GM18508 (cell line): ENCODE data around the gene MMP25.
"Not testable (repeated sequence)": the region's sequence is repeated elsewhere in the genome, so short reads cannot be mapped to it uniquely, and the experiment has no call there.

Experiments used
- ATAC-seq: cut with Tn5 transposase; IDR thresholded peaks from one replicate; pipeline ENCODE4 v1.9.1; 2021; ENCODE audit warnings: moderate number of reproducible peaks; ENCODE audit not compliant: insufficient read depth, unreplicated experiment

MMP25 gene

DNA sequence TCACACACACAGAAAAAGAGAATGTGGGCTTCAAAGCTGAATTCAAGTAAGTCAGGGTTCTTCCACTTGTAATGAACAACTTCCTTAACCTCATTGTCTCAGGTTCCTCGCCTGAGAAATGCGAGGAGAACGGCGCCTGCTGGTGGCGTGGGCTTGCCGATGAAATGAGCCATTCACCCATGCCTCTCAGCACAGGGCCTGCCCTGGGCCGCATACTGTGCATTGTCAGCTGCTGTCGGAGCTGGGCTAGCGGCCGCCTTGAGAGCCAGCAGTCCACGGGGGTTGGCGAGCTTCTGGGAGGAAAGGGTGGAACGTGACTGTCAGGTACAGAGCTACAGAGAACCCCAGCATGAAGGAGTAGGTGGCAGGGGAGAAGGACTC, 7.0 kb downstream of the MMP25 start:
- not testable (repeated sequence) for ATAC-seq

DNA sequence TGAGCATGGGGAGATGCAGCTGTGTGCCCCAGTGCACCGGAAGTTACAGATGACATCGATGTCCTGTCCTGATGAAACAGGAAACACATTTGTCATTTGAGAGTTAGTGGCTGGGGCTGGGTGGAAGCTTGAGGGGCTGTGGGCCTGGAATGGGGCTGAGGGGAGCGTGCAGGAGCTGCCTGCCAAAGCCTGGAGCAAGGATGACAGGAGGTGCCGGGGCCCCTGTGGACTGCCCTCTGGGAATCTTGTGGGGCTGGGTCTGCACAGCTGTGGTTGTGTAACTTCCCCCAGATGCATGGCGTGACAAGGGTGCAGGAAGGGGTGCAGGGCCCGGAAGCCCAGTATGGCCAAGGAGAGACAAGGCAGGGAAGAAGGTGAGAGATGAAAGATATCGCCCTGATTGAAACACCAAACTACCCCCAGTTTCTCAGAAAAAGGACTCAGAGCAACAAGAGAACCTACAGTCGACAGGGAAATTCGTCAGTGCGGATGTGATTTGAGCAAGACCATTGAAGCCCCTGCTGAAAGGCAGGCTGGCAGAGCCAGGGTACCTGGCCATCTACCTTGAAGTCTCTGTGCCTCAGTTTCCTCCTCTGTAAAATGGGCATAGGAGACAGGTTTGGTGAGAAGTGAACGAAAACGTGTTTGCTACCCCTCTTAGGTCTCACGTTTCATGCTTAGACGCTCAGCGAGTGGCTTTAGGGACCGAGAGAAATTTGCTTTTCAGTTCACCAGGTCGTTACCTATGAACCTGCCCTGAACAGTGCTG, 8.8 kb downstream of the MMP25 start:
- no peak for ATAC-seq

DNA sequence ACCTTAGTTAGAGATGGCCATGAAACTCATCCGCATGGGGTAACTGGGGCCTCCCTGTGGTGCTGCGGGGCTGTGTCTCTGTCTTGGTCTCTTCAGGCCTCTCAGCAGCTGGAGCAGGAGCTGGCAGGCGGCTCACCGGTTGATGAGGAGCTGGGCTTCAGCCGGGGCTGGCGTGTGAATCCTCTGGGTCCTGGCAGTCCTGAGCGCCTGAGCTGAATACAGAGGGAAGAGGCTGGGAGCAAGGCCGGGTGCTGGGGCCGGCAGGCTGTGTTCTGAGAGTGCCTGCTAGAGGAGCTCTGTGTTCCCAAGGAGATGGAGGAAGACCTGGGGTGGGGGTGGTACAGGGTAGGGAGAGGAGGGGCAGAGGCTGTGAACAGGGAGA, 9.4 kb downstream of the MMP25 start:
- ATAC-seq = not testable (repeated sequence)

DNA sequence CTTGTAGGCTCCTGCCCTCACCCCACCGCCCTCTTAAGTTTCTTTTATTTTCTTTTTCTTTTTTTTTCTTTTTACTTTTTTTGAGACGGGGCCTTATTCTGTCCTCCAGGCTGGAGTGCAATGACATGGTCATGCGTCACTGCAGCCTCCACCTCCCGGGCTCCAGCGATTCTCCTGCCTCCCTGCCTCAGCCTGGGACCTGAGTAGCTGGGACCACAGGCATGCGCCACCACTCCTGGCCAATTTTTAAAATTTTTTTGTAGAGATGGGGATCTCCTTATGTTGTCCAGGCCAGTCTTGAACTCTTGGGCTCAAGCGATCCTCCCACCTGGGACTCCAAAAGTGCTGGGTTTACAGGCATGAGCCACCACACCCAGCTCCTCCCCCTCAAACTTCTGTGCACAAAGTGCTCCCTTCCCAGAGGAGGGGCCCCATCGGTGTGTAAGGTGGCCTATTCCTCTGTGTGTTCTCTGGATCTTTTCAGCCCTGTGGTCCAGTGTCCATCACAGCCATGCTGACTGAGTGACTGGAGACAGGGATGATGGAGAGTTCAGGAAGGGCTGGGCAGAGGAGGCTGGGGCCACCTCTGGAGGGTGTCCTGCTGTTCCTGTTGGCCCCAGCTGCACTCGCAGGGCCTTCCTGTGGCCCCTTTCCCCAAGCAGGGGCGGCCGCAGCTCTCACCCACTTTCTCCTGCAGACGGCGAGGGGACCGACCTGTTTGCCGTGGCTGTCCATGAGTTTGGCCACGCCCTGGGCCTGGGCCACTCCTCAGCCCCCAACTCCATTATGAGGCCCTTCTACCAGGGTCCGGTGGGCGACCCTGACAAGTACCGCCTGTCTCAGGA, 10.2 kb downstream of the MMP25 start:
- ATAC-seq = no peak

DNA sequence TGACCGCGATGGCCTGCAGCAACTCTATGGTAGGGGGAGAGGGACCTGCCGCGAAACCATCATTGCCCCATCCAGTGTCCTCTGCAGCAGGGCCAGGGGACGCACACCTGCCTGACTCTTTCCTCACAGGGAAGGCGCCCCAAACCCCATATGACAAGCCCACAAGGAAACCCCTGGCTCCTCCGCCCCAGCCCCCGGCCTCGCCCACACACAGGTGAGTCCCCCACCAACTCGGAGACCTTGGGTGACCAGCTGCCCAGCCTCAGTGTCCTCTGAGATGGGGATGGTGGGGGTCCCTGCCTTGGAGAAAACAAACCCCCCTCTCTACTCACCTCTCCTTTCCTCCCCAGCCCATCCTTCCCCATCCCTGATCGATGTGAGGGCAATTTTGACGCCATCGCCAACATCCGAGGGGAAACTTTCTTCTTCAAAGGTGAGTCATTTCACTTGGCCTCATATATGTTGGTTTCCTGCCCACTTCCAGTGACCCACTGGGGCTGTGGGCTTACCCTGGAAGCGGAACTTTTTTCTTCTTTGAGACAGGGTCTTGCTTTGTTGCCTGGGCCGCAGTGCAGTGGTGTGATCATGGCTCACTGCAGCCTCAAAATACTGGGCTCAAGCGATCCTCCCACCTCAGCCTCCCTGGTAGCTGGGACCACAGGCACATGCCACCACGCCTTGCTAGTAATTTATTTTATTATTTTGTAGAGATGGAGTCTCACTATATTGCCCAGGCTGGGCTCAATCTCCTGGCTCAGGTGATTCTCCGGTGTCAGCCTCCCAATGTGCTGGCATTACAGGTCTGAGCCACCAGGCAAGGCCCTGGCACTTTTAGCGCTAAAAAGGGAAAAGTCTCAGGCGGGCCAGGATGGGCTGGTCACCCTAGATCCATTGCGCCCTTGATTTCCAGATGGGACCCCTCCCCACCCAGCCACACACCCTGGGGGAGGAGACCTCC, 11.1 kb downstream of the MMP25 start:
- no peak for ATAC-seq

DNA sequence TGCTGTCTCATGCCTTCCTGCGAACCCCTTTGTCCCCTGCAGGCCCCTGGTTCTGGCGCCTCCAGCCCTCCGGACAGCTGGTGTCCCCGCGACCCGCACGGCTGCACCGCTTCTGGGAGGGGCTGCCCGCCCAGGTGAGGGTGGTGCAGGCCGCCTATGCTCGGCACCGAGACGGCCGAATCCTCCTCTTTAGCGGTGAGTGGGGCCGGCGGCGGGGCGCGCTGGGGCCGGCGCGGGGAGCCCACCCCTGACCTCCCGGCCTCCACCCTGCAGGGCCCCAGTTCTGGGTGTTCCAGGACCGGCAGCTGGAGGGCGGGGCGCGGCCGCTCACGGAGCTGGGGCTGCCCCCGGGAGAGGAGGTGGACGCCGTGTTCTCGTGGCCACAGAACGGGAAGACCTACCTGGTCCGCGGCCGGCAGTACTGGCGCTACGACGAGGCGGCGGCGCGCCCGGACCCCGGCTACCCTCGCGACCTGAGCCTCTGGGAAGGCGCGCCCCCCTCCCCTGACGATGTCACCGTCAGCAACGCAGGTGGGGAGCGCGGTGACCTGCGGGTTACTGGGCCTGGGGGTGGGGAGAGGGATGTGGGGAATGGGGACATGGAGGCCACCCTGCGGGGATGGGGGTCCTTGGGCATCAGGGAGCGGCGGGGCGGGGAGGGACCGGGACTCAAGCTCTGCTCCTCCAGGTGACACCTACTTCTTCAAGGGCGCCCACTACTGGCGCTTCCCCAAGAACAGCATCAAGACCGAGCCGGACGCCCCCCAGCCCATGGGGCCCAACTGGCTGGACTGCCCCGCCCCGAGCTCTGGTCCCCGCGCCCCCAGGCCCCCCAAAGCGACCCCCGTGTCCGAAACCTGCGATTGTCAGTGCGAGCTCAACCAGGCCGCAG, 12.0 kb downstream of the MMP25 start:
- no peak for ATAC-seq

DNA sequence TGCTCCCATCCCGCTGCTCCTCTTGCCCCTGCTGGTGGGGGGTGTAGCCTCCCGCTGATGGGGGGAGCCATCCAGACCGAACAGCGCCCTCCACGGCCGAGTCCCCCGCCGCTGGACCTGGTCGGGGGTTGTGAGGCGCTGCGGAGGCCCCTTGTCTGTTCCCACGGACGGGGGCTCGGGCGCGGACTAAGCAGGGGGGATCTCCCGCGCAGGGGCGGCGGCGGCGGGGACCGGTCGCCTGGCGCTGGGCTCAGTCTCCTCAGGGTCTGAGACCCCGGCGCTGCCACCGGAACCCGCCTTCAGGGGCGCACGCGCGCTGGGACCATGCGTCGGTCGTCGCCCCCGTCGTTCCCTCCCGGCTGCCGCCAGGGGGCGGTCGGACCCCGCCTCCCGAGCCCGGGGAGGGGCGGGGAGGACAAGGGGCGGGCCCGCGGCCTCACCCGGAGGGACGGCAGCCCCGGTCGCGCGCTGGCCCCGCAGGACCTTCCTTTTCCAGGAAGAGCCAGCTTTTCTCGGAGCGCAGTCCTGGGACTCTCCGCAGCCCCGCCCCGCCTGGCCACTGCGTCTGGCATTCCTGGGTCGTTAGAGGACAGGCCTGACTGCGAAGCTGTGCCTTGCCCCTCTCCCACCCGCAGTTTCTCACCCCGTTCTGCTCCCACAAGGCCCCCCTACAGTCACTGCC, 12.8 kb downstream of the MMP25 start:
- ATAC-seq = no peak

DNA sequence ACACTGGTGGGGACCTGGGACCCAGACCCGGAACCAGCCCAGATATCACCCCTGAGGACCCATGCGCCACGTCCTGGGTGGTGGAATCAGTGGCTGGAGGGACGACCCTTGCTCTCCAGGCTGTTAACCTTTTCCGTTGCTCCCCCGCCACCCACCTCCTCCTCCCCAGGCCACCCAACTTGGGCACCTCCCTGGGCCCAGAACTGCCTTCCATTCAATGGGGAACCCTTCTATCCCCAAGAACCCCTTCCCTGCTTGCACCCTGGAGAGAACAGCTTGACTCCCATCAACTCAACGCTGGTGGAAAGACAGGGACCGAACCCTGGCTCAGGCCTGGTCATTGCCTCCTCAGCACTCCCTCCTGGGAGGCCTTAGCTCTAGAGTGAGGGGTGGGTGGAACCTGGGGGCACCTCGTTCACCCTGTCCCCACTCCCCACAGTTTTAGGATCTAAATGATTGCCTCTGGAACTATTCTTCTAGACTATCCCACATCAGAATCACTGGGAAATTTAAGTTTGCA, 13.4 kb downstream of the MMP25 start:
- ATAC-seq = no peak

DNA sequence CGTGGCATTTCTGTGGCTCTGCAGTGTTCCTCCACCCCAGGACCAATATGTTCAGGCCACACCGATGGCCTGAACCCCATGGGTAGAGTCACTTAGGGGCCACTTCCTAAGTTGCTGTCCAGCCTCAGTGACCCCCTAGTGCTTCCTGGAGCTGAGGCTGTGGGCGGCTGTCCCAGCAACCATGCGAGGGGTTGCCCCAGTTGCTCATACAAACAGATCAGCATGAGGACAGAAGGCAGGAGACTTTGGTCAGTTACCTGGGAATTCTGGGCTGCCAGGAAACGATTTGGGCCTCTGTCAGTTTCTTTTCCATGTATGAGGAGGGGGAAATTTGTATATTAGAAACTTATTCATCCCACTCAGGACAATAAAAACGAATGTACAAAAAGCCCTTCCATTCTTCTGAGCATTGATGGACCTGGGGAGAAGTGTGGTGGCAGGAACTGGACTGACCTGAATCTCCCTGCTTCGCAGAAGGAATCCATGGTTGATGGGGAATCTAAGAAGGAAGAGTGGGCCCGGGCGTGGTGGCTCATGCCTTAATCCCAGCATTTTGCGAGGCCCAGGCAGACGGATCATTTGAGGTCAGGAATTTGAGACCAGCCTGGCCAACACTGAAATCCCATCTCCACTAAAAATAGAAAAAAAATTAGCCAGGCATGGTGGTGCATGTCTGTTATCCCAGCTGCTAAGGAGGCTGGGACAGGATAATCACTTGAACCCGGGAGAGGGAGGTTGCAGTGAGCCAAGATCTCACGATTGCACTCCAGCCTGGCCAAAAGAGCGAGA, 14.2 kb downstream of the MMP25 start:
- no peak for ATAC-seq

DNA sequence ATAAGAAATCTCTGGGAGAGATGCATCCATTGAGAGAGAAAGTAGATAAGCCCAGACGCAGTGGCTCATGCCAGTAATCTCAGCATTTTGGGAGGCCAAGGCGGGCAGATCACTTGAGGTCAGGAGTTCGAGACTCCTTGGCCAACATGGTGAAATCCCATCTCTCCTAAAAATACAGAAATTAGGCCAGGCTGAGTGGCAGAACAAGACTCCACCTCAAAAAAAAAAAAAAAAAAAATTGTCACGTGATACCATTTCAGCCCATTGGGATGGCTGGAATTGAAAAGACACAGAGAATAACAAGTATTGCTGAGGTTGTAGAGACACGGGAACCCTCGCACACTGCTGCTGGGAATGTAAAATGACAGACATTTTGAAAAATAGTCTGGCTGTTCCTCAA, 16.2 kb downstream of the MMP25 start:
- ATAC-seq = no peak

DNA sequence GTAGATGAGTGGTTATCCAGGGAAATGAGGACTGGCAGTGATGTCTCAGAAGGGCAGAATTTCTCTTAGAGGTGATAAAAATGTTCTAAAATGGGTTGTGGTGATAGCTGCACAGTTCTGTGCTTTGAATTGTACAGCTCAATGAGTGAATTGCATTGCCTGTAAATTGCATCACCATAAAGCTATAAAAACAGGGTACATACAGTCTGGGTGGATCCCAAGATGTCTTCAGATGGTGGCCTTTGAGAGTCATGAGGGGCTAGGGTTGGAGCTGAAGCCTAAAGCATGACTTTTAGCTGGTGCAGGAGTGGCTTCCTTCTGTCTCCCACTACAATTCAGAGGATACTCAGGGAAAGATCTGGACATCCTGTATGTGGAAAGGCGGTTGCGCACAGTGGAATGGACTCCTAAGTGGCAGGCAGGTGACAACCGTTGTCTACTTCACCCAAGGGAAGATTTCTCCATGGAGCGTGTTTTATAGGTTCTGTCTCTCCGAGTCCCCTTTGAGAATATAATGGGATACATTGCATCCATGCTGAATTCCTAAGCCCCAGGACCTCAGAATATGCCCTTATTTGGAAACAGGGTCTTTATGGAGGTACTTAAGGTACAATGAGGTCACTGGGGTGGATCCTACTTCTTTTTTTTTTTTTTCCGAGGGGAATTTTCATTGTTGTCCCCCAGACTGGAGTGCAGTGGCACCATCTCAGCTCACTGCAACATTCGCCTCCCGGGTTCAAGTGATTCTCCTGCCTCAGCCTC, 17.4 kb downstream of the MMP25 start:
- no peak for ATAC-seq

DNA sequence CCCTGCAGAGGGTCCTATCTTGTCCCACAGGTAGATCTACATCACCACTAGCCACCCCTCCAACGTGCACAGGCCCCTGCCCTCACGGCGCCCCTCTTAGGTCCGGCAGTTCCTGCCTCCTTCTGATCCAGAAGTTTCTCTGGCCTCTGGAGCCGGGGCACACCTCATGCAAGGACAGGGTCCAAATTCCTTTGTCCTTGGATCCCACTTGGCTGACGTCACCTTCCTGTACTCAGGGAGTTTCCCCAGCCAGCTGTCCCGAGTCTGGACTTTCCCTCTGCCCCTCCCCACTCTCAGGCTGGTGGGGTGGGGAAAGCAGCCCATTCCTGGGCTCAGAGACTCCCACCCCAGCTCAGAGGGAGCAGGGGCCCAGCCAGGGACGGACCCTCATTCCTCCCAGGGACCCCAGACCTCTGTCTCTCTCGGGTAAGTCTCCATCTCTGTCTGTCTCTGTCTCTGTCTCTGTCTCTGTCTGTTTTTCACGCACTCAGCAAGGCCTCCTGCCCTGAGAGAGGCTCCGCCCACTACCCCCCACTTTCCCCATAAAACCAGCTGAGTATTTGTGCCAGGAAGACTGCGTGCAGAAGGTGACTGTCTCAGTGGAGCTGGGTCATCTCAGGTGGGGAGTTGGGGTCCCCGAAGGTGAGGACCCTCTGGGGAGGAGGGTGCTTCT, 18.8 kb downstream of the MMP25 start, which contains the start of gene IL32:
Gene IL32 (plus strand): TSS at position 572 of the 673 bp plus-strand sequence. CDS start 172 bp downstream, outside the sequence.
- no peak for ATAC-seq

DNA sequence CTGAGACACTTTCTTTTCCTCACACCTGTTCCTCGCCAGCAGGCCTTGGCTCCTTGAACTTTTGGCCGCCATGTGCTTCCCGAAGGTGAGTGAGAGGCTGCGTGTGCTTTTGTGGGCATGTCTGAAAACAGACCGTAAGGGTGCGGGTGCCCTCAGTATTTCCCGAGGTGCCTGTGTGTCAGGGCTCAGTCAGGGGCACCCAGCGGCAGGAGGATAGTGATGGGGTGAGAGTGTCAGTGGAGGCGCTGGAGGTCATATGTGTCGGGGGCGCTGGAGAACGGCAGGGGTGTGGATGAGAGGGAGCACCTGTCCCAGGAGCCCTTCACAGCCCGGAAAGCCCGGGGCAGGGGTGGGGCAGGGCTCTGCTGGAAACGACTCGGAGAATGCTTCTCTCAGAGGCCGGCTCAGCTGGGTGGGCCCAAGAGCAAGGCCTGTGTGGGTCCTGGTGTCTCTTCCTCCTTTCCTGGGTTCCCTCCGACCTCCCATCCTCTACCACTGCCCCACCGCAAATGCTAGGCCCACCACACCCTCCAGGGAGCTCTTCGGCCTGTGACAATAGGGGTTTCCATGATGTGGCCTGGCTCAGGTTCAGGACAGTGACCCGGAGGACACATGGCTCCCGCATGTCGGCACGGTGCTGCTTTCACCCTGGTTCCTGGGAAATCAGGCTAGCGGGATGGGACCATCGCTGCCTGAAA, 19.5 kb downstream of the MMP25 start:
- ATAC-seq = no peak

DNA sequence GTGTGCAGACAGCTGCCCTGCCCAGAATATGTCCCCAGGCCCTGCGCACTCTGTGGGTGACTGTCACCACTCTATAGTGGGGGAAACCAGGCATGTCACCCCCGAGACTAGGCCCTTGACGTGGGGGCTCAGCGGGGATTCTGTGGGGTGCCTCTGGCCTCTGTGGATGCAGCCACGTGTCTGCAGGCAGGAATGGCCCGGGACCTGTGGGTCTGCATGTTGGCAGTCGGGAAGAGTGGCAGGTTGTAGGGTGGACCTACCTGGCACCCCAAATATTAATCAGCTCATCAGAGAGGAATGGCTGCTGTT, 20.0 kb downstream of the MMP25 start:
- ATAC-seq = no peak

DNA sequence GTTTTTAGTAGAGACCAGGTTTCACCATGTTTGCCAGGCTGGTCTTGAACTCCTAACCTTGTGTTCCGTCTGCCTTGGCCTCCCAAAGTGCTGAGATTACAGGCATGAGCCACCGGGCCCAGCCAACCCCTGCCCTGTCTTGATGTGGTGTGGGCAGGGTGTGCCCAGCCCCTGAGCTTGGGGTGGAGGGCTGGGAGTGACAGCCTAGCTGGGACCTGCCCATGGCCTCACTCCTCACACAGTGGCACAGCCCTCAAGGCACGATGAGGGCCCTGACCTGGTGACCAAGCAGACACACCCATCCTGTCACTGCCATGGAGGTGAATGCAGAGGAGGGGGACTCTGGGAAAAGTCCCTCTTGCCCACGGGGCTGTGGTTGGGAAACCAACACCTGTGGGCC, 22.1 kb downstream of the MMP25 start:
- no peak for ATAC-seq

DNA sequence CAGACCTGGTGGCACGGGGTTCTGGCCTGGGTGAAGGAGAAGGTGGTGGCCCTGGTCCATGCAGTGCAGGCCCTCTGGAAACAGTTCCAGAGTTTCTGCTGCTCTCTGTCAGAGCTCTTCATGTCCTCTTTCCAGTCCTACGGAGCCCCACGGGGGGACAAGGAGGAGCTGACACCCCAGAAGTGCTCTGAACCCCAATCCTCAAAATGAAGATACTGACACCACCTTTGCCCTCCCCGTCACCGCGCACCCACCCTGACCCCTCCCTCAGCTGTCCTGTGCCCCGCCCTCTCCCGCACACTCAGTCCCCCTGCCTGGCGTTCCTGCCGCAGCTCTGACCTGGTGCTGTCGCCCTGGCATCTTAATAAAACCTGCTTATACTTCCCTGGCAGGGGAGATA, 22.8 kb downstream of the MMP25 start:
- ATAC-seq = not testable (repeated sequence)
